Neural cell (in vitro differentiated cells): ENCODE data around the gene NAA35.

ENCODE experiments used
- CTCF ChIP-seq: fragments of 450-650 bp; IDR thresholded peaks from 2 replicates; pipeline ENCODE4 v1.5.1; 2014; ENCODE audit warnings: antibody characterized with exemption, mild to moderate bottlenecking, moderate library complexity; ENCODE audit not compliant: poor library complexity, severe bottlenecking
- EZH2 ChIP-seq: fragments of 200-600, 300-800 bp; shearing (Covaris generic), sonication (generic); IDR thresholded peaks from 2 replicates; pipeline ENCODE4 v1.6.1; 2014; ENCODE audit warnings: antibody characterized with exemption, low read length, borderline replicate concordance, mild to moderate bottlenecking; ENCODE audit not compliant: insufficient read depth, poor library complexity, severe bottlenecking
- REST ChIP-seq: IDR thresholded peaks from 2 replicates; pipeline ENCODE4 v1.6.1; 2012; ENCODE audit warnings: borderline replicate concordance

- no peak for TF ChIP-seq EZH2
- no peak for TF ChIP-seq REST
- TF ChIP-seq CTCF = no peak
Measured at GRCh38 chr9:85909390-85909789, 31.6 kb upstream of the NAA35 start.
